Fibroblast of the aortic adventitia (primary cell): ENCODE measurements around the gene PEX14. TPM values are rescaled to one million over a fixed set of nuclear protein-coding genes. Genes with fewer than 3 reads are reported as not detected.

Experiments used
- DNase-seq: peaks from one replicate; pipeline ENCODE4 v3.0.0-alpha.2; 2010; ENCODE audit warnings: low read depth
- H3K4me3 ChIP-seq: 2 replicates; pipeline ENCODE4 v1.5.1; 2011; ENCODE audit warnings: low read depth, mild to moderate bottlenecking, control low read depth, low read length, moderate library complexity
- CTCF ChIP-seq: IDR thresholded peaks from 2 replicates; pipeline ENCODE4 v1.5.1; 2011; ENCODE audit warnings: mild to moderate bottlenecking, low read length, control low read depth, inconsistent platforms; ENCODE audit not compliant: insufficient read depth
- total RNA-seq: library from RNA; depleted of rRNA; stranded (reverse); fragments of >200 nt; gene quantifications from 2 replicates; pipeline ENCODE4 v1.2.3, GENCODE V29; 2012; ENCODE audit warnings: low replicate concordance

The PEX14 gene
- total RNA-seq, 1 donor = 12.2 TPM

GRCh38 chr1:10591010-10591409 lies 116.3 kb downstream of the PEX14 start:
- DNase-seq = no peak
- H3K4me3 ChIP-seq = no peak overlapping the region
- no peak for TF ChIP-seq CTCF

DNA sequence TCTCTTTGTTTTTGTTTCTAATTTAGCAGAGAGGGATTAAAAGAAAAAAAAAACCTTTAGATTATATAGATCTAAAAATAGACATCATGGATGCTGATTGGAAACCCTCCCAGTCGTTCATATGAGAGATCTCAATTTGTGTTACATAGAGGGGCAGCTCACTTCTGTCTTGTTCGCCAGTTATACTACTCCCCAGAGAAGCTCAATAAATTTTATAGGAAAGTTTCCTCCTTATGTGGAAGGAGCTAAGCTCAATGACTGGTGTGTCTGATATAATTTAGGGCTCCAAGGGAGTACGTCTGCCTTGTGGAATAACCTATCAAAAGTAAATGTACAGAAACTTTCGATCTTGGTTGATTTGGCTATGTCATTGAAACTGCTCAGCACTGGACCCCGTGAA lies 117.6 kb downstream of the PEX14 start:
- no peak for TF ChIP-seq CTCF
- no peak for DNase-seq
- no peak overlapping the region for H3K4me3 ChIP-seq

DNA sequence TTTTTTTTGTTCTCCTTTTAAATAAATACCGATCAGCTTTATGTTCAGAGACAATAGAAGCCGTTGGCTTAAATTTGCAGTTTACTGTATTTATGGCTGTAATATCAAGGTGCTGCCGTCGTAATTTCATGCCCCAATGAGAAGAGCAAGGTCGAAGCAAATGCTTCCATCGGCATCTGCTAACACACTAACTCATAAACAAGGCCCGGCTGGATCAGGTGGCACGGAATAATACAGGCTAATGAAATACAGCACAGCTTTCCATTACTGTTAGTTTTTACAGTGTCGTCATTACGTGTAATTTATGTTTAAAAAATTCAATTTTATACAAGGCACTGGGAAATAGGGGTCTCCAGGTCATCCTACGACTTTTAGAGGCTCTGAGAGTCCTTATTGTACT lies 119.0 kb downstream of the PEX14 start:
- no peak for DNase-seq
- H3K4me3 ChIP-seq = no peak overlapping the region
- TF ChIP-seq CTCF = no peak

GRCh38 chr1:10594595-10595223 lies 120.0 kb downstream of the PEX14 start:
- DNase-seq = no peak
- TF ChIP-seq CTCF = no peak
- no peak overlapping the region for H3K4me3 ChIP-seq

DNA sequence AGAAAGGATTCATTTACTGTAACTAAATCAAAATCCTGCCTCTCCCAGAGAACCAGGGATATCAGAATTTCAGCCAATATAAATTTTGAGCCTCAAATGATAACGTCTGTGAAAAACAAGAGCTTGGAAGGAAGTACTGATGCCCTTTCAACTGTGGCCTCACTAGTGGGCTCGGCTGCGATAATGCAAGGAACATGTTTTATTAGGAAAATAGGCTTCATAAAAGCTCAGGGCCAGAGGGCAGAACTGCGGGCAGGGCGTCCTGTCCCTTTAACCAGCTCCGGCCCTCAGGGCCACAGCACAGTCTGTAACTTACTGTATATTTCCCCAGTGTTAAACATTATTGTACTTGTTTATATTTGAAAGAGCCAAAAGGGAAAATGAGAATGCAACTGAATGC lies 122.0 kb downstream of the PEX14 start:
- DNase-seq = no peak
- no peak overlapping the region for H3K4me3 ChIP-seq
- no peak for TF ChIP-seq CTCF

DNA sequence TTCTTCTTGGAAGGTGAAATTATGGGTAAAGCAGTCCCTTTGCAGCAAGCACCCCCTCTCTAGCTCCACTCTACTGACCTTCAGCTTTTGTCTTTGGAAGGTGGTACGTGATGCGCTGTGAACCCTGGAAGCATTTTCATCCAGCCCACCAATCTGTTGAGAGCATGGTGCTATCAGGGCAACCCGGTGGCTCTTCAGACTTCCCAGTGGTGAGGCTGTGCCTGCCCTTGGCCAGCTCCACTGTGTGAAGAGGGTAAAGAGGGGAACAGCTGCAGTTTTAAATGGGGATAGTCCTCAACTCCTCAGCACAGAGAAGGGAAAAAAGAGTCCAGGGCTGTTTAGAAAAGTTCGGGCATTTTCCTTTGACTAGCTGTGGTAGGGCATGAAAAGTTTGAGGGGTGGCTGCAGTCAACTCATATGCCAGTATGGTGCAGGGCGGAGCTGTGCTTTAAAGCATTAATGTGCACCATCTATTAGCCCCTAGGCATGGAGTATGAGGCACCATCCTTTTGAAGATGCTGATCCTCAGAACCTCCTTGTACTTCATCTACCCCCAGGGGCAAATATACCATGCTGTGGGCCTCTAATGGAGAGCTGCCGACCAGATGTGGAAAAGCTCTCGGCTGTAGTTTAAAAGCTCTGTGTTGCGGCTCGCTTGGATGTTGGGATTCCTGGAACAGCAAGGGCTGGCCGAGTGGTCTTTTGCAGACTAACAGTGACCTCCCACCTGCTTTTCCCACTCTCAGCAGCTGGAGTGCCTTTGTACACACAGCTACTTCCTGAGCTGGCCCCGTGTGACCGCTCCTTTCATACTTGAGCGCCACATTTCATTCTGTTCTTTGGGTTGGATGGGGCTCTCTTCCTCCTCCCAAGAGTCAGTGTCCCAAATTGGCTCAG lies 123.0 kb downstream of the PEX14 start:
- no peak for TF ChIP-seq CTCF
- no peak overlapping the region for H3K4me3 ChIP-seq
- no peak for DNase-seq

GRCh38 chr1:10598389-10598702 lies 123.6 kb downstream of the PEX14 start:
- H3K4me3 ChIP-seq = no peak overlapping the region
- TF ChIP-seq CTCF = no peak
- no peak for DNase-seq
